ENCODE measurements around the gene SLC7A8. TPM values are rescaled to one million over a fixed set of nuclear protein-coding genes. Genes with fewer than 3 reads are reported as not detected.

Gene SLC7A8
- total and polyA plus RNA-seq, 2 donors (not counting 1 experiment from before 2014, with no cell fraction given): 0.25 to 1.1 TPM

GRCh38 chr14:23090254-23090636 is 93.2 kb downstream of the SLC7A8 start:
- Mint-ChIP-seq H3K4me1 (peaks cover 14% of the 10 kb centered on the region), H3K27ac (no peak overlapping the region), H3K27me3 (no peaks in the 10 kb centered on the region), H3K4me3 (no peak overlapping the region), H3K9me3 (ENCODE audit: insufficient read depth) (no peaks in the 10 kb centered on the region)
- TF ChIP-seq, protein P1, sequence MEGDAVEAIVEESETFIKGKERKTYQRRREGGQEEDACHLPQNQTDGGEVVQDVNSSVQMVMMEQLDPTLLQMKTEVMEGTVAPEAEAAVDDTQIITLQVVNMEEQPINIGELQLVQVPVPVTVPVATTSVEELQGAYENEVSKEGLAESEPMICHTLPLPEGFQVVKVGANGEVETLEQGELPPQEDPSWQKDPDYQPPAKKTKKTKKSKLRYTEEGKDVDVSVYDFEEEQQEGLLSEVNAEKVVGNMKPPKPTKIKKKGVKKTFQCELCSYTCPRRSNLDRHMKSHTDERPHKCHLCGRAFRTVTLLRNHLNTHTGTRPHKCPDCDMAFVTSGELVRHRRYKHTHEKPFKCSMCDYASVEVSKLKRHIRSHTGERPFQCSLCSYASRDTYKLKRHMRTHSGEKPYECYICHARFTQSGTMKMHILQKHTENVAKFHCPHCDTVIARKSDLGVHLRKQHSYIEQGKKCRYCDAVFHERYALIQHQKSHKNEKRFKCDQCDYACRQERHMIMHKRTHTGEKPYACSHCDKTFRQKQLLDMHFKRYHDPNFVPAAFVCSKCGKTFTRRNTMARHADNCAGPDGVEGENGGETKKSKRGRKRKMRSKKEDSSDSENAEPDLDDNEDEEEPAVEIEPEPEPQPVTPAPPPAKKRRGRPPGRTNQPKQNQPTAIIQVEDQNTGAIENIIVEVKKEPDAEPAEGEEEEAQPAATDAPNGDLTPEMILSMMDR (IDR thresholded peaks at IDR 0.05): no peak
- no peak for TF ChIP-seq EZH2 (IDR thresholded peaks at IDR 0.05; ENCODE audit: borderline replicate concordance, insufficient read depth, low read depth, low read length, poor library complexity, severe bottlenecking)
- POLR2A ChIA-PET: interaction anchor here (0.6 kb wide), 1 partner anchor 1061 kb away, joined by 13 read pairs; no protein-coding TSS in a partner anchor
- H3K4me1 ChIP-seq (ENCODE audit: control insufficient read depth in 2 of 2, insufficient read depth in 2 of 2, low read length in 2 of 2): peaks cover 12 to 13% of the 10 kb centered on the region in 2 donors
- intact Hi-C loops (cut with micrococcal nuclease): loop anchor here (5.0 to 10.0 kb wide), 5 partner anchors 33 to 1825 kb away; partner anchors contain the start of genes CDH24, EMC9, HNRNPC and PSME2
- peaks cover 10 to 75% of the 10 kb centered on the region in 2 experiments for H3K36me3 ChIP-seq (replicated peaks in 1 of 2; ENCODE audit: control extremely low read depth in 1 of 2, control insufficient read depth in 1 of 2, extremely low read depth in 1 of 2, insufficient read depth in 2 of 2, low read length in 1 of 2)
- H4K20me1 ChIP-seq (ENCODE audit: control insufficient read depth, insufficient read depth, low read length, poor library complexity, severe bottlenecking): peaks cover 60% of the 10 kb centered on the region
- no peak overlapping the region for H3K4me2 ChIP-seq (replicated peaks; ENCODE audit: low read depth, low read length, poor library complexity, severe bottlenecking)
- no peak for ATAC-seq (ENCODE audit: low read depth)
- H3K9me3 ChIP-seq (ENCODE audit: control extremely low read depth in 1 of 3, control insufficient read depth in 2 of 3, insufficient read depth in 1 of 3, low read length in 2 of 3): no peaks in the 10 kb centered on the region
- no peak overlapping the region for H3K27ac ChIP-seq (ENCODE audit: low read length in 2 of 2)
- no peak overlapping the region for H3K9ac ChIP-seq (ENCODE audit: low read length)
- no peak overlapping the region for H3K4me3 ChIP-seq (ENCODE audit: control extremely low read depth in 1 of 5, extremely low read depth in 1 of 5, insufficient read depth in 1 of 5, low read depth in 2 of 5, low read length in 4 of 5)
- WGBS (ENCODE audit: insufficient coverage): 100% methylated on average over 2 of the region's 4 CpGs
- H3K79me2 ChIP-seq (ENCODE audit: control insufficient read depth, insufficient read depth, low read length): peaks cover 65% of the 10 kb centered on the region
- no peak for DNase-seq
- H2AFZ ChIP-seq (ENCODE audit: insufficient read depth, low read depth, low read length, poor library complexity, severe bottlenecking): no peak overlapping the region
- H3K27me3 ChIP-seq (replicated peaks in 1 of 4; ENCODE audit: control extremely low read depth in 1 of 4, control insufficient read depth in 3 of 4, insufficient read depth in 4 of 4, low read length in 3 of 4): no peaks in the 10 kb centered on the region
- CTCF ChIA-PET: interaction anchor here (1.0 to 3.7 kb wide), 4 partner anchors 14 to 104 kb away, joined by 3 to 29 read pairs (median 6); no protein-coding TSS in a partner anchor

- Histone ChIP-seq H3K4me3 (ENCODE audit: control extremely low read depth in 1 of 5, extremely low read depth in 1 of 5, insufficient read depth in 1 of 5, low read depth in 2 of 5, low read length in 4 of 5) (no peak overlapping the region), H3K4me2 (replicated peaks; ENCODE audit: low read depth, low read length, poor library complexity, severe bottlenecking) (no peak overlapping the region), H3K9ac (ENCODE audit: low read length) (no peak overlapping the region), H3K4me1 (ENCODE audit: control insufficient read depth in 2 of 2, insufficient read depth in 2 of 2, low read length in 2 of 2) (peaks cover 12 to 13% of the 10 kb centered on the region in 2 donors), H3K79me2 (ENCODE audit: control insufficient read depth, insufficient read depth, low read length) (peaks cover 63% of the 10 kb centered on the region), H3K27me3 (replicated peaks in 1 of 4; ENCODE audit: control extremely low read depth in 1 of 4, control insufficient read depth in 3 of 4, insufficient read depth in 4 of 4, low read length in 3 of 4) (no peaks in the 10 kb centered on the region), H4K20me1 (ENCODE audit: control insufficient read depth, insufficient read depth, low read length, poor library complexity, severe bottlenecking) (peaks cover 64% of the 10 kb centered on the region), H2AFZ (ENCODE audit: insufficient read depth, low read depth, low read length, poor library complexity, severe bottlenecking) (no peak overlapping the region), H3K9me3 (ENCODE audit: control extremely low read depth in 1 of 3, control insufficient read depth in 2 of 3, insufficient read depth in 1 of 3, low read length in 2 of 3) (no peaks in the 10 kb centered on the region), H3K27ac (ENCODE audit: low read length in 2 of 2) (no peak overlapping the region), H3K36me3 (replicated peaks in 1 of 2; ENCODE audit: control extremely low read depth in 1 of 2, control insufficient read depth in 1 of 2, extremely low read depth in 1 of 2, insufficient read depth in 2 of 2, low read length in 1 of 2) (peaks cover 10 to 80% of the 10 kb centered on the region in 2 experiments)
- Mint-ChIP-seq H3K4me3 (no peak overlapping the region), H3K4me1 (peaks cover 14% of the 10 kb centered on the region), H3K9me3 (ENCODE audit: insufficient read depth) (no peaks in the 10 kb centered on the region), H3K27me3 (no peaks in the 10 kb centered on the region), H3K27ac (no peak overlapping the region)
- TF ChIP-seq, protein P1 (IDR thresholded peaks at IDR 0.05): no peak
- TF ChIP-seq EZH2 (IDR thresholded peaks at IDR 0.05; ENCODE audit: borderline replicate concordance, insufficient read depth, low read depth, low read length, poor library complexity, severe bottlenecking): no peak
- intact Hi-C loops (cut with micrococcal nuclease): loop anchor here (5.0 to 10.0 kb wide), 5 partner anchors 32 to 1825 kb away; partner anchors contain the start of genes CDH24, EMC9, HNRNPC and PSME2
- 100% methylated on average over 5 of the region's 12 CpGs for WGBS (ENCODE audit: insufficient coverage)
- ChIA-PET CTCF (interaction anchor here (0.8 to 3.7 kb wide), 4 partner anchors 13 to 115 kb away, joined by 3 to 29 read pairs (median 6); no protein-coding TSS in a partner anchor), POLR2A (interaction anchor here (0.6 kb wide), 1 partner anchor 1061 kb away, joined by 13 read pairs; no protein-coding TSS in a partner anchor)
- DNase-seq (no peak), ATAC-seq (ENCODE audit: low read depth) (no peak)
Measured at GRCh38 chr14:23089498-23090253, 93.8 kb downstream of the SLC7A8 start.

All from B cell (primary cell).